ENCODE results near the gene CEP250.

The CEP250 gene

DNA sequence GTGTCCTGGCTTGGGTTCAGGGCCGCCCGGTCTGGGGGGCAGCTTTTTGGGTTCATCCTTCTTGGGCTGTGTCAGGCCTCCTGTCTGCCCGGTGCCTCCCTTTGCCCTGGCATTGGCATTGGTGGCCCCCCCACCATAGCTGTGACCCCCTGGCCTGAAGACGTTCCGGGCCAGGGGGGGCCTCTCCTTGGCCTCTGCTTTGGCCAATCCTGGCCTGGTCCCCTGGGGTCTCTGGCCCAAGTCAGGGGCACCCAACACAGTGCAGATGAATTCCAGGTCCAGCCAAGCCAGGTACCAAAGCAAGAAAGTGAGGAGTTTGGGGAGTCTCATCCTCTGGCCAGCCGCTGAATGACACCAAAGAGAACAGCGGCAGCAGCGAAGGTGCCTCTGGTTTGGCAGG, 17.8 kb upstream of the CEP250 start:
- Histone ChIP-seq H4K8ac (ENCODE audit: low read length) (peak overlapping the region; percentile 67), H3K4me1 (ENCODE audit: control insufficient read depth, insufficient read depth, low read depth, low read length) (peaks cover 37% of the 10 kb centered on the region), H3K9ac (ENCODE audit: low read length) (peak overlapping the region; percentile 82), H2BK120ac (ENCODE audit: low read depth, low read length) (no peak overlapping the region), H4K91ac (ENCODE audit: low read length) (peak overlapping the region; percentile 65), H3K27me3 (ENCODE audit: control insufficient read depth in 1 of 2, insufficient read depth in 1 of 2, low read length in 2 of 2) (no peaks in the 10 kb centered on the region), H3K18ac (ENCODE audit: low read depth in 1 of 2, low read length in 2 of 2) (no peak overlapping the region), H2BK12ac (ENCODE audit: low read length in 2 of 2) (no peak overlapping the region), H3K4ac (ENCODE audit: low read depth in 1 of 2, low read length in 2 of 2) (peak overlapping the region; percentile 24 to 42), H3K23ac (ENCODE audit: low read length in 2 of 2) (no peak overlapping the region), H3K4me2 (ENCODE audit: low read length, poor library complexity, severe bottlenecking) (peak overlapping the region; percentile 62), H2BK5ac (ENCODE audit: low read depth, low read length, poor library complexity, severe bottlenecking) (peak overlapping the region; percentile 91), H3K14ac (ENCODE audit: low read length in 2 of 2) (peak overlapping the region in 1 of 2 experiments; percentile 14), H3K27ac (ENCODE audit: low read length, poor library complexity, severe bottlenecking) (peak overlapping the region; percentile 90), H2AFZ (ENCODE audit: low read depth, low read length) (no peak overlapping the region), H3K4me3 (ENCODE audit: insufficient read depth in 1 of 2, low read depth in 1 of 2, low read length in 2 of 2) (peak overlapping the region; percentile 49 to 75), H3K9me3 (ENCODE audit: control insufficient read depth, low read length) (no peaks in the 10 kb centered on the region), H3K79me1 (replicated peaks; ENCODE audit: low read length, poor library complexity, severe bottlenecking) (peaks cover 3% of the 10 kb centered on the region), H2BK15ac (ENCODE audit: low read depth, poor library complexity, severe bottlenecking) (peak overlapping the region; percentile 52), H2AK5ac (ENCODE audit: low read length, severe bottlenecking) (peak overlapping the region; percentile 96), H3K36me3 (ENCODE audit: control insufficient read depth in 1 of 2, insufficient read depth in 2 of 2, low read depth in 1 of 2, low read length in 2 of 2) (peaks cover 7 to 19% of the 10 kb centered on the region in 2 experiments)
- WGBS: 88% methylated on average over 8 of the region's 8 CpGs
- DNase-seq: no peak

DNA sequence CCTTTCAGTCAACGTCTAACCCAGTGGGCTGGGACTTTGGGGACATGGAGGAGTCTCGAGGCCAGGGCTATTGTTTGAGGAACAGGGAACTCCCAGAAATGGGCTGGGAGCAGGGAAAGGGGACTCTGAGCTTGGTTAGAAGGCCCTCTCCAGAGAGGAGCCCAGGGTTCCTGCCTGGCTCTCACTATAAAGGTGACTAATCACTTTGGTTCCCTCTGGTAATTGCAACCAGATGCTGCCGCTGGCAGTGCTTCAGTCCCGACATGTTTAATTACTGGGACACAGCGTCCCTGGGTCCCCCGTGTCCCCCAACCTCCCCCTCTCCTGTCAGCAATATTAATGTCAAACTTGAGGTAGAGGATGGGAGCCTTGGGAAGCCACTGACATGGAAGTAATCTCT, 12.4 kb upstream of the CEP250 start:
- Histone ChIP-seq H3K4me1 (ENCODE audit: control insufficient read depth, insufficient read depth, low read depth, low read length) (peaks cover 11% of the 10 kb centered on the region), H2BK120ac (ENCODE audit: low read depth, low read length) (no peak overlapping the region), H3K4me3 (ENCODE audit: insufficient read depth in 1 of 2, low read depth in 1 of 2, low read length in 2 of 2) (no peak overlapping the region), H3K9me3 (ENCODE audit: control insufficient read depth, low read length) (no peaks in the 10 kb centered on the region), H3K18ac (ENCODE audit: low read depth in 1 of 2, low read length in 2 of 2) (no peak overlapping the region), H3K27me3 (ENCODE audit: control insufficient read depth in 1 of 2, insufficient read depth in 1 of 2, low read length in 2 of 2) (no peaks in the 10 kb centered on the region), H4K91ac (ENCODE audit: low read length) (no peak overlapping the region), H3K9ac (ENCODE audit: low read length) (peak overlapping the region; percentile 67), H3K14ac (ENCODE audit: low read length in 2 of 2) (no peak overlapping the region), H3K23ac (ENCODE audit: low read length in 2 of 2) (no peak overlapping the region), H2BK15ac (ENCODE audit: low read depth, poor library complexity, severe bottlenecking) (no peak overlapping the region), H3K27ac (ENCODE audit: low read length, poor library complexity, severe bottlenecking) (no peak overlapping the region), H4K8ac (ENCODE audit: low read length) (peak overlapping the region; percentile 54), H2BK12ac (ENCODE audit: low read length in 2 of 2) (no peak overlapping the region), H2AFZ (ENCODE audit: low read depth, low read length) (no peak overlapping the region), H2AK5ac (ENCODE audit: low read length, severe bottlenecking) (peak overlapping the region; percentile 65), H3K79me1 (replicated peaks; ENCODE audit: low read length, poor library complexity, severe bottlenecking) (no peaks in the 10 kb centered on the region), H2BK5ac (ENCODE audit: low read depth, low read length, poor library complexity, severe bottlenecking) (no peak overlapping the region), H3K4me2 (ENCODE audit: low read length, poor library complexity, severe bottlenecking) (no peak overlapping the region), H3K36me3 (ENCODE audit: control insufficient read depth in 1 of 2, insufficient read depth in 2 of 2, low read depth in 1 of 2, low read length in 2 of 2) (no peaks in the 10 kb centered on the region), H3K4ac (ENCODE audit: low read depth in 1 of 2, low read length in 2 of 2) (peak overlapping the region in 1 of 2 experiments; percentile 26)
- DNase-seq: peak; percentile 29
- WGBS: 38% methylated on average over 6 of the region's 6 CpGs

DNA sequence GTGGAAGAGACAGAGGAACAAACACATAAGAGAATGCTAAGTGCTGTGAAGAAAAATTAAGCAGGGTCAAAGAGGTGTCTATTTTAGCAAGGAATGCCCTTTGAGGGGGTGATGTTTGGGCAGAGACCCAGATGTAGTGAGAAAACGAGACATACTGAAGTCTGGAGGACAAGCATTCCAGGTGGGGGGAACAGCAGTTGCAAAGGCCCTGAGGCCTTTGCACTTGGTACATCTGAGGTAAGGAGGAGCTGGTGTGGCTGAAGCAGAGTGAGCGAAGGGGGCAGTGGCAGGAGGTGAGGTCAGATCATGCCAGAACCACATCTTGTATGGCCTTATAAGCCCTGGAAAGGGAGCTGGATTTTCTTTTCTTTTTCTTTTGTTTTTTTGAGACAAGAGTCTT, 11.2 kb upstream of the CEP250 start:
- H3K23ac ChIP-seq (ENCODE audit: low read length in 2 of 2): no peak overlapping the region
- H2BK15ac ChIP-seq (ENCODE audit: low read depth, poor library complexity, severe bottlenecking): no peak overlapping the region
- no peaks in the 10 kb centered on the region for H3K36me3 ChIP-seq (ENCODE audit: control insufficient read depth in 1 of 2, insufficient read depth in 2 of 2, low read depth in 1 of 2, low read length in 2 of 2)
- no peak overlapping the region for H3K4me2 ChIP-seq (ENCODE audit: low read length, poor library complexity, severe bottlenecking)
- no peak overlapping the region for H3K9ac ChIP-seq (ENCODE audit: low read length)
- no peak overlapping the region for H3K14ac ChIP-seq (ENCODE audit: low read length in 2 of 2)
- no peak overlapping the region for H4K91ac ChIP-seq (ENCODE audit: low read length)
- H3K27ac ChIP-seq (ENCODE audit: low read length, poor library complexity, severe bottlenecking): no peak overlapping the region
- WGBS: 95% methylated on average over 2 of the region's 2 CpGs
- peak overlapping the region in 1 of 2 experiments; percentile 21 for H3K18ac ChIP-seq (ENCODE audit: low read depth in 1 of 2, low read length in 2 of 2)
- H3K9me3 ChIP-seq (ENCODE audit: control insufficient read depth, low read length): no peaks in the 10 kb centered on the region
- H3K4me1 ChIP-seq (ENCODE audit: control insufficient read depth, insufficient read depth, low read depth, low read length): peaks cover 8% of the 10 kb centered on the region
- H3K27me3 ChIP-seq (ENCODE audit: control insufficient read depth in 1 of 2, insufficient read depth in 1 of 2, low read length in 2 of 2): no peaks in the 10 kb centered on the region
- H3K79me1 ChIP-seq (replicated peaks; ENCODE audit: low read length, poor library complexity, severe bottlenecking): peaks cover 2% of the 10 kb centered on the region
- H2AK5ac ChIP-seq (ENCODE audit: low read length, severe bottlenecking): peak overlapping the region; percentile 35
- H3K4ac ChIP-seq (ENCODE audit: low read depth in 1 of 2, low read length in 2 of 2): no peak overlapping the region
- H2AFZ ChIP-seq (ENCODE audit: low read depth, low read length): no peak overlapping the region
- H2BK12ac ChIP-seq (ENCODE audit: low read length in 2 of 2): no peak overlapping the region
- H2BK120ac ChIP-seq (ENCODE audit: low read depth, low read length): no peak overlapping the region
- no peak for DNase-seq
- H2BK5ac ChIP-seq (ENCODE audit: low read depth, low read length, poor library complexity, severe bottlenecking): no peak overlapping the region
- H3K4me3 ChIP-seq (ENCODE audit: insufficient read depth in 1 of 2, low read depth in 1 of 2, low read length in 2 of 2): no peak overlapping the region
- no peak overlapping the region for H4K8ac ChIP-seq (ENCODE audit: low read length)

DNA sequence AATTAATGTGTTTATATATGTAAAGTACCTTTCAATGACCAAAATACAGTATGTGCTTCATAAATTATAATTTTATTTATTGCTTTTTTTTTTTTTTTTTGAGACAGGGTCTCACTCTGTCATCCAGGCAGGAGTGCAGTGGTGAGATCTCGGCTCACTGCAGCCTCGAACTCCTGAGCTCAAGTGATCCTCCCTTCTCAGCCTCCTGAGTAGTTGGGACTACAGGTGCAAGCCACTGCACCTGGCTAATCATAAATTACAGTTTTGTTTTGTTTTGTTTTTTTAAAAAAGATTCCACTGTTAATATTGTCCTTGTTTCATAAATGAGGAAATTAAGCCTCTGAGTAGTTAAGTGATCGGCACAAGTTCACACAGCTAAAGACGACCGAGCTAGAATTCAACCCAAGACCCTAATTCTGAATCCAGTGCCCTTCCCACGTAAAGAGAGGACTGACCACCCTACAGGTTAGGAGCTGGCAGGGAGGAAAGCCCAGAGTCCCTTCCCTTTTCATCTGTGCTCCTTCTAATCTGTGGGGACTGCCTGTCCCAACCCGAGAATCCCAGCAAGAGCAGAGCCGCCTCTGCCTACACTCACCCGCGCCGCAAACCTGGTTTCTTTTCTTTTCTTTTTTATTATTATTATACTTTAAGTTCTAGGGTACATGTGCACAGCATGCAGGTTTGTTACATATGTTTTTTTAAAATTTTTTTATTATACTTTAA, 8.9 kb upstream of the CEP250 start:
- Histone ChIP-seq H2BK12ac (ENCODE audit: low read length in 2 of 2) (peak overlapping the region in 1 of 2 experiments; percentile 72), H2AFZ (ENCODE audit: low read depth, low read length) (peak overlapping the region; percentile 52), H3K14ac (ENCODE audit: low read length in 2 of 2) (no peak overlapping the region), H3K36me3 (ENCODE audit: control insufficient read depth in 1 of 2, insufficient read depth in 2 of 2, low read depth in 1 of 2, low read length in 2 of 2) (no peaks in the 10 kb centered on the region), H3K4me2 (ENCODE audit: low read length, poor library complexity, severe bottlenecking) (no peak overlapping the region), H3K9me3 (ENCODE audit: control insufficient read depth, low read length) (no peaks in the 10 kb centered on the region), H3K4me3 (ENCODE audit: insufficient read depth in 1 of 2, low read depth in 1 of 2, low read length in 2 of 2) (peak overlapping the region in 1 of 2 experiments; percentile 66), H4K8ac (ENCODE audit: low read length) (peak overlapping the region; percentile 75), H3K27me3 (ENCODE audit: control insufficient read depth in 1 of 2, insufficient read depth in 1 of 2, low read length in 2 of 2) (no peaks in the 10 kb centered on the region), H3K23ac (ENCODE audit: low read length in 2 of 2) (no peak overlapping the region), H2BK5ac (ENCODE audit: low read depth, low read length, poor library complexity, severe bottlenecking) (no peak overlapping the region), H3K9ac (ENCODE audit: low read length) (peak overlapping the region; percentile 80), H3K79me1 (replicated peaks; ENCODE audit: low read length, poor library complexity, severe bottlenecking) (peaks cover 3% of the 10 kb centered on the region), H4K91ac (ENCODE audit: low read length) (no peak overlapping the region), H3K27ac (ENCODE audit: low read length, poor library complexity, severe bottlenecking) (no peak overlapping the region), H2BK15ac (ENCODE audit: low read depth, poor library complexity, severe bottlenecking) (no peak overlapping the region), H3K4me1 (ENCODE audit: control insufficient read depth, insufficient read depth, low read depth, low read length) (peaks cover 6% of the 10 kb centered on the region), H2AK5ac (ENCODE audit: low read length, severe bottlenecking) (peak overlapping the region; percentile 89), H3K18ac (ENCODE audit: low read depth in 1 of 2, low read length in 2 of 2) (peak overlapping the region in 1 of 2 experiments; percentile 51), H3K4ac (ENCODE audit: low read depth in 1 of 2, low read length in 2 of 2) (peak overlapping the region in 1 of 2 experiments; percentile 50), H2BK120ac (ENCODE audit: low read depth, low read length) (no peak overlapping the region)
- WGBS: 82% methylated on average over 4 of the region's 11 CpGs
- DNase-seq: peak; percentile 15

All from mesenchymal stem cell (in vitro differentiated cells and primary cell).